ENCODE measurements around the gene NUP98. TPM values are rescaled to one million over a fixed set of nuclear protein-coding genes. Genes with fewer than 3 reads are reported as not detected.
"Not testable (repeated sequence)": the region's sequence is repeated elsewhere in the genome, so short reads cannot be mapped to it uniquely, and the experiment has no call there.

Gene NUP98
- total RNA-seq, 1 donor from 2014 or later: 82.4 TPM

- no peak for DNase-seq (ENCODE audit: low read depth in 2 of 2)
These were observed 1.8 kb upstream of the NUP98 start for GRCh38 chr11:3799143-3799542.

DNA sequence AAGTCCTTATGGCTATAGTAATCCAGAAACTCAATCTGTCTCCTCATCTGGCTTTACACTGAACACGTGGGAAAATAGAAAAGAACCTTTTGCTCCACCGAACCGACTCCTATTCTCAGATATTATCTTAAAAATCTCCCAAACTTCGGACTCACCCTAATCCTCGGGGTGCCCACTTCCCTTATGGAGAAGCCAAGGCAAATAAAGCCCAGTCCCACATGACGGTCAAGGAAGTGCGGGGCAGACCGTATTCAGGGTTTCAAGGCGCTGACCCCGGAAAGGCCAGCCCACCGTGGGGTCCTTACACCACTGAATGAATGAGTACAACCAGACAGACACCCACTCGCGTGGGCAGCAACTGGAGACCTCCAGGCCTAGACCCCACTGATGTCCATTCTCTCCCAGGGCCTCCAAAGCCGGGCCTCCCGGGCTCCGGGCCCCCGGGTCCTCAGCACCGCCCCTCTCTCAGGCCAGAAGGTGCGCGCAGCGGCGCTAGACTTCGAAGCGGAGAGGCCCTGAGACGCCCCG, 489 bp downstream of the NUP98 start:
- no peak for DNase-seq (ENCODE audit: low read depth in 2 of 2)

- DNase-seq (ENCODE audit: low read depth in 2 of 2): no peak
These were observed 1.0 kb downstream of the NUP98 start for GRCh38 chr11:3796346-3796745.

- DNase-seq (ENCODE audit: low read depth in 2 of 2): no peak
These were observed 1.4 kb downstream of the NUP98 start for GRCh38 chr11:3796002-3796311.

DNA sequence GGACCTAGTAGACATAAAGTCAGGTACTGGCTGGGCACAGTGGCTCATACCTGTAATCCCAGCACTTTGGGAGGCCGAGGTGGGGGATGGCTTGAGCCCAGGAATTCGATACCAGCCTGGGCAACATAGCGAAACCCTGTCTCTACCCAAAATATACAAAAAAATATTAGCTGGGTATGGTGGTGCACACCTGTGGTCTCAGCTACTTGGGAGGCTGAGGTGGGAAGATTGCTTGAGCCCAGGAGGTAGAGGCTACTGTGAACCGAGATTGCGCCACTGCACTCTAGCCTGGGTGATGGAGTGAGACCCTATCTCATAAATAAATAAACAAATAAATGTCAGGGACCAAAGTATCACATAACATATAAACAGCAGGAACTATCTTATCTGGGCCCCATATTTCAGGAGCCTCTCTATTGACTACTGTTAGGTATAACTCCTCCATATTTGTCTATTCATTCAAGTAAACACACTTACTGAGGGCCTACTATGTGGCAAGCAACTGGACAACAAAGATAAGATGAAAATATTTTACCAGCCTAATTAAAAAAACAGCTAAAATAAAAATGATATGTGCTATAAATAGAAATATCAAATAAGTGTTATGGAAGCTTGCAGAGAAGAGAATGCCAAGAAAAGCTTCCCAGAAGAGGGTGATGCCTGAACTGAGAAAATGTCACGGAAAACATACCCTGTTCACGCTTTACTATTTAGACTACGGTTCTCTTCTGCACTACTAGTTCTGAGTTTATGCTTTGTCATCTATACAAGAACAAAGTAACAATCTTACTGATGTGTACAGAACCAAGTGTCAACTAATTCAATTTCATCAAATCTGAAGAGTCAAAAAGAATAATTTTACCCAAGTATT, 2.0 kb downstream of the NUP98 start:
- no peak for DNase-seq (ENCODE audit: low read depth in 2 of 2)

DNA sequence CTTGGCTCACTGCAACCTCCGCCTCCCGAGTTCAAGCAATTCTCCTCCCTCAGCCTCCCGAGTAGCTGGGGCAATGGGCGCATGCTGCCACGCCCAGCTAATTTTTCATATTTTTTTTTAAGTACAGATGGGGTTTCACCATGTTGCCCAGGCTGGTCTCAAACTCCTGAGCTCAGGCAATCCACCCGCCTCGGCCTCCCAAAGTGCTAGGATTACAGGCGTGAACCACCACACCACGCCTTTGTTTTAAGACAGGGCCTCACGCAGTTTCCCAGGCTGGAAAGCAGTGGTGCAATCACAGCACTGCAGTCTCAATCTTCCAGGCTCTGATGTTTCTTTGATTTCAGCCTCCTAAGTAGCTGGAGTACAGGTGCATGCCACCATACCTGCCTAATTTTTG, 3.0 kb downstream of the NUP98 start:
- not testable (repeated sequence) for DNase-seq (ENCODE audit: low read depth in 2 of 2)

- DNase-seq (ENCODE audit: low read depth in 2 of 2): no peak
These were observed 10.4 kb downstream of the NUP98 start for GRCh38 chr11:3786781-3787428.

DNA sequence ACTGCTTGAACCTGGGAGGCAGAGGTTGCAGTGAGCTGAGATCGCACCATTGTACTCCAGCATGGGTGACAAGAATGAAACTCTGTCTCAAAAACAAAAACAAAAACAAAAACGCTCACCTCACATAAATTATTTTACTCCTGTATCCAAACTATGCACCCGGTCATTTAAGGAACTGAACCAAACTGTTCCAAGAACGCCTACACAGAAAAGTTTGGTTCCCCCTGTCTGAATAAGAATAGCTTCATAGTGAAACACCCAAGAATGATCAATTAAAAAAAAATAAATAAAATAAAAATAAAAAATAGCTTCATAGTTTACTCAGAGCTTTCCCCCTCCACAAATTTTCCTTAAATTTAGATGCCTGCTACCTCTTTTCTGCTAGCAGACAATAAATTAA, 13.7 kb downstream of the NUP98 start:
- DNase-seq (ENCODE audit: low read depth in 2 of 2): no peak

- no peak for DNase-seq (ENCODE audit: low read depth in 2 of 2)
These were observed 14.4 kb downstream of the NUP98 start for GRCh38 chr11:3782963-3783362.

- no peak for DNase-seq (ENCODE audit: low read depth in 2 of 2)
These were observed 15.9 kb downstream of the NUP98 start for GRCh38 chr11:3781423-3781822.

DNA sequence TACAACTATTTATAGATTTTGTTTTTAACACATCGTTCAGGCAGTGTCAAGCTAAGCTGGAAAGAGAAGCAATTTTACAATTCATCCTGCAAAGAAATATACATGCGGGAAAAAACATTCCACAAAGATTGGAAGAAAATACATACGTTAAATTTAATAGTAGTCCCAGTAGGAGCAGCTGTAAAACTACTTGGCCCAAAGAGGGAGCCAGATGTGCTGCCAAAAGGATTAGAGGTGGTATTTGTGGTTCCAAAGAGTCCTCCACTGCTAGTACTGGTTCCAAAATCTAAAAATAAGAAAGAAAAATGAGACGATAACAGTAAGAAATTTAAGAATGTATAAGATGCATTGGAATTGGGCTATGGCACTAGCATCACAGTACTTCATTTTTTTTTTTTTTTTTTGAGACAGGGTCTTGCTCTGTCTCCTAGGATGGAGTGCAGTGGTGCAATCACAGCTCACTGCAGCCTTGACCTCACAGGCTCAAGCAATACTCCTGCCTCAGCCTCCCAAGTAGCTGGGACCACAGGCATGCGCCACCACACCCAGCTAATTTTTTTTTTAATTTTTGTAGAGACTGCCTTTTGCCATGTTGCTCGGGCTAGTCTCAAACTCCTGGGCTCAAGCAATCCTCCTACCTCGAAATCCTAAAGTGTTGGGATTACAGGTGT, 21.5 kb downstream of the NUP98 start:
- DNase-seq (ENCODE audit: low read depth in 2 of 2): no peak

- no peak for DNase-seq (ENCODE audit: low read depth in 2 of 2)
These were observed 24.2 kb downstream of the NUP98 start for GRCh38 chr11:3773180-3773579.

- DNase-seq (ENCODE audit: low read depth in 2 of 2): no peak
These were observed 29.8 kb downstream of the NUP98 start for GRCh38 chr11:3767536-3767935.

GRCh38 chr11:3766836-3767235, 30.5 kb downstream of the NUP98 start:
- DNase-seq (ENCODE audit: low read depth in 2 of 2): not testable (repeated sequence)

GRCh38 chr11:3764266-3764665, 33.1 kb downstream of the NUP98 start:
- no peak for DNase-seq (ENCODE audit: low read depth in 2 of 2)

- DNase-seq (ENCODE audit: low read depth in 2 of 2): no peak
These were observed 42.2 kb downstream of the NUP98 start for GRCh38 chr11:3755151-3755550.

- no peak for DNase-seq (ENCODE audit: low read depth in 2 of 2)
These were observed 44.2 kb downstream of the NUP98 start for GRCh38 chr11:3753110-3753509.

DNA sequence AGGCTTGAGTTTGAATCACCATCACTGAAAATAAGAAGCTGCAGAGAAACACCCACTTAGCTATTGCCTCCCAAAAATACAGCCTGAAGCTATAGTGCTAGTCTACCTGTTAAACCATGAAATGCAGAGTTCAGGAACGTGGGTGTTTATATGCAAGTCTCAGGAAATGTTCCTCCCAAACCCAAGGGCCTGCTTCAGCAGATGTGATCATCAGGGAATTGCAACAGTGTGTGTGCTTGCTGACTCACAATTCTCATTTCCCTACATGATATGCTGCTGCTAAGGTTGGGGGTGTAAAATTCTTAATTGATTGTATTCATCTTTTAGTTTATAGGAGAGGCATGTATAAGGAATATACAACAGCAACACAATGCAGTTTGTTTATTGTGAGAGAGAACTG, 49.6 kb downstream of the NUP98 start:
- peak in 1 of 2 donors; percentile 1 for DNase-seq (ENCODE audit: low read depth in 2 of 2)

DNA sequence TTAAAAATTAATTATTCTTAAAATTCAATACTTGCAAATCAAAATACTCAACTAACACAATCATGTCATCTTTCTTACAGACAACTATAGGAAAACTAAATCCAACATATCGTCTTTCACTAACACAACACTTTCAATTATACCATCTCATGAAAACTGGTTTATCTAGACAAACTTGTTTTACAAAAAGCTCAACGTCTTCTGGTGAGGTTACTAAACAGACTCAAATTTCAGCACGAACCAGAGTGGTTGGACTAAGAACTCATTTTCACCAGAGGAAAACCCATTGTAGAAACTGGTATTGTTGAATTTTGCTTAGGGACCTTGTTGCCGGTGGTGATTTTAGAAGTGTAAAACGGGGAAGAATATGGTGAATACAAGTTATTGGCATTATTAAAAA, 52.2 kb downstream of the NUP98 start:
- DNase-seq (ENCODE audit: low read depth in 2 of 2): no peak

- DNase-seq (ENCODE audit: low read depth in 2 of 2): no peak
These were observed 58.6 kb downstream of the NUP98 start for GRCh38 chr11:3738723-3739122.

- no peak for DNase-seq (ENCODE audit: low read depth in 2 of 2)
These were observed 59.1 kb downstream of the NUP98 start for GRCh38 chr11:3738241-3738640.

GRCh38 chr11:3737386-3737933, 59.9 kb downstream of the NUP98 start:
- no peak for DNase-seq (ENCODE audit: low read depth in 2 of 2)

All from dermis microvascular lymphatic vessel endothelial cell (primary cell).